ENCODE results near the gene FOXP1. TPM values are rescaled to one million over a fixed set of nuclear protein-coding genes. Genes with fewer than 3 reads are reported as not detected.

The FOXP1 gene
- total RNA-seq, 3 donors from 2014 or later: 61.9 to 267 (median 146) TPM

- DNase-seq (ENCODE audit: low spot score in 2 of 2): peak in 1 of 2 donors; percentile 72
- intact Hi-C loops (cut with DNase I; ENCODE audit: low total_unique reads): no loop called here
- H3K4me1 ChIP-seq: peaks cover 0 to 6% of the 10 kb centered on the region in 2 donors
These were observed 452.8 kb downstream of the FOXP1 start for GRCh38 chr3:71130471-71131374.

GRCh38 chr3:71129611-71130431, 453.7 kb downstream of the FOXP1 start:
- no peaks in the 10 kb centered on the region for H3K36me3 ChIP-seq
- DNase-seq (ENCODE audit: low spot score in 2 of 2): no peak
- peak overlapping the region; percentile 51 to 60 (median 56) for H3K4me3 ChIP-seq
- TF ChIP-seq POLR2AphosphoS5 (IDR thresholded peaks at IDR 0.05): no peak
- no peak for TF ChIP-seq CTCF (IDR thresholded peaks at IDR 0.05)
- no peak for TF ChIP-seq POLR2A (IDR thresholded peaks at IDR 0.05)
- peak overlapping the region; percentile 76 to 92 for H3K27ac ChIP-seq
- intact Hi-C loops (cut with DNase I; ENCODE audit: low total_unique reads): no loop called here
- H3K27me3 ChIP-seq: no peaks in the 10 kb centered on the region
- no peaks in the 10 kb centered on the region for H3K9me3 ChIP-seq
- peaks cover 0 to 6% of the 10 kb centered on the region in 2 donors for H3K4me1 ChIP-seq

More at GRCh38 chr3:71130471-71131374, 452.8 kb downstream of the FOXP1 start:
- TF ChIP-seq CTCF (IDR thresholded peaks at IDR 0.05): no peak
- peak; percentile 10 to 51 (median 43) for TF ChIP-seq POLR2AphosphoS5 (IDR thresholded peaks at IDR 0.05)
- Histone ChIP-seq H3K27ac (peak overlapping the region; percentile 76 to 92), H3K9me3 (no peaks in the 10 kb centered on the region), H3K4me3 (peak overlapping the region; percentile 51 to 60 (median 56)), H3K36me3 (no peaks in the 10 kb centered on the region), H3K27me3 (no peaks in the 10 kb centered on the region)

- intact Hi-C loops (cut with DNase I; ENCODE audit: low total_unique reads): loop anchor here (1.0 kb wide), 1 partner anchor 17 kb away; no protein-coding TSS in a partner anchor
- Histone ChIP-seq H3K27me3 (no peaks in the 10 kb centered on the region), H3K36me3 (no peaks in the 10 kb centered on the region), H3K9me3 (no peaks in the 10 kb centered on the region), H3K4me3 (peak overlapping the region; percentile 51 to 60 (median 56)), H3K4me1 (peaks cover 0 to 6% of the 10 kb centered on the region in 2 donors), H3K27ac (peak overlapping the region; percentile 76 to 92)
- TF ChIP-seq CTCF (IDR thresholded peaks at IDR 0.05) (no peak), POLR2A (IDR thresholded peaks at IDR 0.05) (no peak), POLR2AphosphoS5 (IDR thresholded peaks at IDR 0.05) (no peak)
- no peak for DNase-seq (ENCODE audit: low spot score in 2 of 2)
These were observed 454.6 kb downstream of the FOXP1 start for GRCh38 chr3:71128961-71129360.

GRCh38 chr3:71127844-71128243, 455.7 kb downstream of the FOXP1 start:
- no peak for TF ChIP-seq CTCF (IDR thresholded peaks at IDR 0.05)
- no peak for TF ChIP-seq POLR2A (IDR thresholded peaks at IDR 0.05)
- TF ChIP-seq POLR2AphosphoS5 (IDR thresholded peaks at IDR 0.05): no peak
- intact Hi-C loops (cut with DNase I; ENCODE audit: low total_unique reads): loop anchor here (1.0 kb wide), 1 partner anchor 16 kb away; no protein-coding TSS in a partner anchor
- peak overlapping the region; percentile 0 to 60 (median 51) for H3K4me3 ChIP-seq
- H3K27me3 ChIP-seq: no peaks in the 10 kb centered on the region
- no peak for DNase-seq (ENCODE audit: low spot score in 2 of 2)
- peaks cover 0 to 6% of the 10 kb centered on the region in 2 donors for H3K4me1 ChIP-seq
- no peaks in the 10 kb centered on the region for H3K9me3 ChIP-seq
- H3K36me3 ChIP-seq: no peaks in the 10 kb centered on the region
- peak overlapping the region; percentile 76 to 92 for H3K27ac ChIP-seq

Data from breast epithelium (tissue), 4 donors.